ENCODE measurements around the gene GPR39.
"Not testable (repeated sequence)": the region's sequence is repeated elsewhere in the genome, so short reads cannot be mapped to it uniquely, and the experiment has no call there.

The GPR39 gene

DNA sequence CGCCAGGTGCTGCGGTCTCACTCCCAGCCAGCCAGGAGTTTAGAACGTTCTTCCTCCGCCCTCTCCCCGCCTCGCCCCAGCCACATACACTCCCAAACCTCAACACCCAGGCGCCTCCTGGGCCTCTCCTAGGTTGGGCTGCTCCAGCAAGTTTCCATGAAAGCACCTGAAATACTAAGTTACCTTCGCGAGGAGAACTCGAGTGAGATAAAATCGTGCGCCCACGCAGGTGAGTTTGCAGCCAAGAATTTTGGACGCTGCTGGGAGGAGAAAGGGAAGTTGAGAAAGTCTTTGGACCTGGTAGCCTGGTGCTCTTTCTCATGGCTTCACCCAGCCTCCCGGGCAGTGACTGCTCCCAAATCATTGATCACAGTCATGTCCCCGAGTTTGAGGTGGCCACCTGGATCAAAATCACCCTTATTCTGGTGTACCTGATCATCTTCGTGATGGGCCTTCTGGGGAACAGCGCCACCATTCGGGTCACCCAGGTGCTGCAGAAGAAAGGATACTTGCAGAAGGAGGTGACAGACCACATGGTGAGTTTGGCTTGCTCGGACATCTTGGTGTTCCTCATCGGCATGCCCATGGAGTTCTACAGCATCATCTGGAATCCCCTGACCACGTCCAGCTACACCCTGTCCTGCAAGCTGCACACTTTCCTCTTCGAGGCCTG, at the start of gene GPR39:
TSS of gene GPR39 (plus strand) at position 83 of the 673 bp plus-strand sequence.
- in situ Hi-C loops (cut with MboI; ENCODE audit: low sequenced_read_pairs): no loop called here

DNA sequence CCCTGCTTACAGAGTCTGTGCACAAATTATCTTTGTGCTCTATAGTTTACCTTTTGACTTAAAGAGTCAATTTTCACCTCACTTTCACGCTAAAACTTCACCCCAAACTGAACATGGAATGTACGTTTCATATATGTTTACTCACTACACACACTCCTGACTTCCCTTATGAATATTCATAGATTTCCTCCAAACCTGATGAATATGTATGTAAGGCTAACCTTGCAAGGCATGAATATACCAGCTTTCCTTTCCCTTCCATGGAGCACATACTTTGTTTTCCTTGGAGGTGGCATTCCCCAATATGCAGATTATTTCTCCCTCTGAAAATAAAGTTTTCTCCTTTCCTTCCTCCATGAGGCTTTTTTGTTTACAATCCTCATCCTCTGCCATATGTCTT, 48.4 kb upstream of the GPR39 start:
- in situ Hi-C loops (cut with MboI; ENCODE audit: low sequenced_read_pairs): no loop called here

DNA sequence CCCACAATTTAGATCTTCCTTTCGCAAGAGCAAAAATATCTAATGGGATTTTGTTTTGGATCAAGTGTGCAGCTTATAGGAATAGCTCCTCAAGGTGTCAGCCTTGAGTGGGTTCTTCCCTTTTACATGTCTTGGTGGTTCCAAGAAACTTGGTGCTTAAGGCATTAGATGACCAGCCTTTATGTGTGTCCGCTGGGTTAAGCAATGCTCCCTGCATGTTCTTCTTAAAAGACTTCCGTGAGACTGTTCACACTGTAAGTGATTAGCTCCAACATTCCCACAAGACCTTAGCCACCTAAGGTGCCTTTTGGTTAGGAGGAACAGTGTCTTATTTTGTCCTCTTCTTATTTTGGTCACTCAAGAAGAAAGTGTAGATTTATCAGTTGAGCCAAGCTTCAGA, 44.3 kb upstream of the GPR39 start:
- in situ Hi-C loops (cut with MboI; ENCODE audit: low sequenced_read_pairs): no loop called here

DNA sequence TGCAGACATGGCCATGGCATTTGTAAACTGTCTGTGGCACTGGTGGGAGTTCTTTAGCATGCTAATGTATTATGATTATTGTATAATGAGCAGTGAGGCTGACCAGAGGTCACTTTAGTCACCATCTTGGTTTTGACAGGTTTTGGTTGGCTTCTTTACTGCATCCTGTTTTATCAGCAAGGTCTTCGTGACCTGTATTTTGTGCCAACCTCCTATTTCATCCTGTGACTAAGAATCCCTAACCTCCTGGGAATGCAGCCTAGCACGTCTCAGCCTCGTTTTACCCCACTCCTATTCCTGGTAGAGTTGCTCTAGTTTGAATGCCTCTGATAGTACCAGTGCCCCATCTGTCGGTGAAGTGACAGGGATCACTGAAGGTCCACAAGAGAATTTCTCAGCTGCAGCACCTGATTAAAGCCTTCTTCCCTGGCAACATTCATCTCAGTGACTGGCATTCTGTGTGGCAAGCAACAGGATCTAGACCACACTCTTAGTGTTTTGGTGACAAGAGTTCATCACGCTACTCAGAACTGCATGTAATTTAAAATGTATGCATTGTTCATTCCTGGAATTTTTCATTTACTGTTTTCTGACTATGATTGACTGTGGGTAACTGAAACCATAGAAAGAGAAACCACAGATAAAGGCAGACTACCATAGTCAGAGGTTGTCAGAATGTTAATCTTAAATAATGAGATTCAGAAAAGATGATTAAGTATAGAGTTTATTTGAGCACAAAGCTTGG, 43.0 kb upstream of the GPR39 start:
- in situ Hi-C loops (cut with MboI; ENCODE audit: low sequenced_read_pairs): no loop called here

DNA sequence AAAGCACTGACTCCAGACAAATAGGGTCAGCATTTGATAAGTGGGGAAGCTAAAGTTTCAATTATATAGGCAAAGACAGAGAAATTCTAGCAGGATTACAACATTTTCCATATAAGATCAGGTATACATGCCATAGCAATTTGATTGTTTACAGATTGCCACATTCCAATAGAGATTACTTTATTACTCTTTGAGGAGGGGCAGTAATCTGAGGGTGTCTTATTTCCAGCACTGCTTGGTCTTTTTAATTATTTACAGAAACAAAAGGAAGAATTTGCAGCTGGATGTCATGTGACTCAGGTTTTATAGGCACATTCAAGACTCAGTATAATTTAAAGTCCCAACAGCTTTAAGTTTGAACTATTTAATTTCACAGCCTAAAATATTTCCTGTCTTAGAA, 42.5 kb upstream of the GPR39 start:
- in situ Hi-C loops (cut with MboI; ENCODE audit: low sequenced_read_pairs): no loop called here

DNA sequence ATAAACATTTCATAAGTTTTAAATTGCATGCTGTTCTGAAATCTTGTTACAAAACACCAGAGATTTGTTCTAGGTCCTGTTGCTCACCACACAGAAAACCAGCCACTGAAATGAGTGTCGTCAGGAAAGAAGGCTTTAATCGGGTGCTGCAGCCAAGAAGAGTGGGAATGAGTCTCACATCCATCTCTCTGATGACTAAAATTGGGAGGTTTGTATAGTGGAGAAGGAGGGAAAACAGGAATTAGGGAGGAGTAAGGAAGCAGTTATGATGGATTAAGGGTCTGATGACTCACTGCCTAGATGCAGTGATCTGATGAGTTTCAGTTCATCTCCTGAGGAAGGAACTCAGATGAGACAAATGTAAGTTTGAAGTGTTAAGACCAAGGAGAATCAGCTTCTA, 42.1 kb upstream of the GPR39 start:
- in situ Hi-C loops (cut with MboI; ENCODE audit: low sequenced_read_pairs): no loop called here

DNA sequence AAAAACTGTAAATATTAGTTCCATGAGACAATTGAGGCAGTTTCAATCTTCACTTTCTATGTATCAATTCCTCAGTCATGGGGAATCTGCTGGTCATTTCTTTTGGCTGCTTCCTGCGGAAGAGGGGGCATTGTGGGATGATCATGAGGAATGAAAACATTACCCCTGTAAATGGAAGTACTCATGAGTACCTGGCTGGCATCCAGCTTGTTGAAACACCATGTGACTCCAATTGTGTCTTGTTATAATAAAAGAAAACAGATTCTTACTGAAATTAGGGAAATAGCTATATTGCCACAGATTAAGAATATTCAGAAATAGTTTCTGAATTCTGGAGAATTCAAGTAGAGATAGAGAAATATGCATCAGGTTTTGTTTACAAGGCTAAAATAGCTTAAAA, 41.6 kb upstream of the GPR39 start:
- in situ Hi-C loops (cut with MboI; ENCODE audit: low sequenced_read_pairs): no loop called here

DNA sequence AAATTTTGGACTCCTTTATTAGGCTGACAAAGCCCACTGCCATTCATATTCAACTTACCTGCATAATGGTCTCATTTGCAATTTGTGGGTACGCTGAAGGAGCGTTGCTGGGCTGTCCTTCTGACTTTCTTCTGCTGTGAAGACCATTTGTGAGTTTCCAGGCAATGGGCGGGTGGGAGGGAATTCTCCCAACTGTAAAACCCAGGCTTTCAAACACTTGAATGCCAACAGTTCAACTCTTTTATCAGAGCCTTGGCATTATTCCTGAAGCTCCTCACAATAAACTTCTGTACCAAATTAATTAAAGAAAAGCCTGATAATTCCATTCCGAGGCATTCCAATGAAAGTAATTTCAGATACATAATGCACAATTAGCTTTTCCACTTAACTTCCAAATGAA, 35.2 kb upstream of the GPR39 start:
- in situ Hi-C loops (cut with MboI; ENCODE audit: low sequenced_read_pairs): no loop called here

DNA sequence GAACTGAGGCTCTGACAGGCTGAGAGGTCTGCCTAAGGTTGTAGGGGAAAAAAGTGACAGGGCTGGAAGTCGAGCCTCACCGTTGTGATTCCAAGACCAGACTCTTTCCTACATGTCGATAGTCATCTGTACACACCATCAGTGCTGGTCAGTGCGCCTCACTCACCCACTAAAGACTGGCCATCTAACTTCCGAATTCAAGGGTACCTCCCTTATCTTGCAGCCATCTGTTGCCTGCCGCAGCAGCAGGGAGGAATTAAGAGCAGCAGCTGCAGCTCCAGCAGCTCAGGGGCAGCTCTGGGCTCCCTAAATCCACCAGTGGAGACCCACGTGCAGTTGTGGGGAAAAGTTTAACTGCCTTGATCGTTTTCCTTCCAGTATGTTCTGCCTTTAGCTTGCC, 32.6 kb upstream of the GPR39 start:
- in situ Hi-C loops (cut with MboI; ENCODE audit: low sequenced_read_pairs): no loop called here

DNA sequence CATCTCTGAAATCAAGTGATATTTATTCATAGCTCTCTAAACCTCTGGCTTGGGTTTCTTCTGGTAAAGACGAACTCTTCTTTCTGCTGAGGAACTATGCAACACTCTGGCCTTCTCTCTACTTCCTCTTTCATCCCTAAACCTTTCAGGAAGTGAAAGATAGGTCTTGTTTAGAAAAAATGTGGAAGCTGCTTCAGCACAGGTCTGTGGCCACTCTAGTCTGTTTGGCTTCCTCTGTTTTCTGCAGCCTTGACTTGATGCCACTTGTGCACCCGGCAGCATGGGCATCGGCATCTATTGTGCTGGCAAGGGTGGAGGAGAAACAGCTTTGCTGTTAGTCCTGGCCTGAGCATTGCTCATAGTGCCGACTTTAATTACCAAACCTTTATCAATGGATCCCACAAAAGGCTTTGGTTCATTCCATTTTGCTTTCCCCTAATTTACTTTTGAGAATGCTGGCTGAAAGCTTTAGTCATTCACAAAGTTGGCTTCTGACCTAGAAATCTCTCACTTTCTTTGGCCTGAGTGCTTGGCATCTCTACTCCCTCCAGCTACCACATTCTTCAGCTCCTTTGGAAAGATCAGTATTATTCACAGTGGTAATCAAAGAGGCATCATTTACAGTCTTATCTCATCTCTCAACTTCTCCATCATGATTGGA, 32.0 kb upstream of the GPR39 start:
- in situ Hi-C loops (cut with MboI; ENCODE audit: low sequenced_read_pairs): no loop called here

DNA sequence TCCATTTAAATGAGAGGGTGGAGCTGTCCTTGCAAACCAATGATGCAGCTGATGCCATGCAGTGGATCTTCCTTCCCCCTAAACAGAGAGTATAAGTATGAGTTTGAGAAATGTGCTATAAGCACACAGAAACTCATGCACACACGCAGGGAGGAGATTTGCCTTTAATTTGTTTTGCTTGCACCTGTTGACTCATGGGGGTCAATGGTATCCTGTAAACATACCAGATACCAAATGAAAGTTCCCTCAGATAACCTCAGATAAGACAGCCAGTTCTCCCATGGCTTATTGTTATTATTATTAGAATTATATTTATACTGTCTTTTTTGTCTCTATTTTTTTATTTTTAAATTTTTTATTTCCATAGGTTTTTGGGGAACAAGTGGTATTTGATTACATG, 29.5 kb upstream of the GPR39 start:
- in situ Hi-C loops (cut with MboI; ENCODE audit: low sequenced_read_pairs): no loop called here

DNA sequence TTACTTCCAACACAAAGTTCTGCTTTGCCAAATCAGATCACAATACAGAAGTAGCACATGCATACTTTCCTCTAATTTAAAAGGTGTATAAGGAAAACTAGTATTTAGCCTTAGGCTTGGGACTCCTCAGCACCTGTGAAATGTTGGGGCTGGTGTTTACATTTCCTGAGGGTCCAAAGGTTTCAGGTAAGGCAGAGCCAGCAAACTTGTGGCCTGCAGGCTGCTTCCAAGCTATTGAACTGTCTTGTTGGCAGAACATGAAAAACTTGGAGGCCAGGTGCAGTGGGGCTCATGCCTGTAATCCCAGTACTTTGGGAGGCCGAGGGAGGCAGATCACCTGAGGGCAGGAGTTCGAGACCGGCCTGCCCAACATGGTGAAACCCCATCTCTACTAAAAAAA, 26.5 kb upstream of the GPR39 start:
- in situ Hi-C loops (cut with MboI; ENCODE audit: low sequenced_read_pairs): no loop called here

DNA sequence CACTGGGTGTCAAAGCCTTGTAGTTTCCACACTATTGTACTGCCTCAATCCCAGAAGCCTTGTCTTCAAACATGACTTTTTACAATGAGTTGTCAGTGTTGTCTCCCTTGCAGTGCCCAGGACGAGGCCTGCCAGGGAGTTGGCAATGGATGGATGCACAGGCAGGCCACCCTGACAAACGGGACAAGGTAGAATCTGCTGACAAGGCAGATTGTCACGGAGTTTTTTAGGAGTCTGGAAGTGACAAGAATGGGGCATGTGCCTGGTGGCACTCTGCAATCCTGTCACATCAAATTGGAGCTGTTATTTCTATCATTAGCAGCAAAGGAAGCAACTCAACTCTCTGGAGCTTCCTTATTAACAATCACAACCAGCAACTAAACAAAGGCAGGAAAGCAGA, 25.2 kb upstream of the GPR39 start:
- in situ Hi-C loops (cut with MboI; ENCODE audit: low sequenced_read_pairs): no loop called here

DNA sequence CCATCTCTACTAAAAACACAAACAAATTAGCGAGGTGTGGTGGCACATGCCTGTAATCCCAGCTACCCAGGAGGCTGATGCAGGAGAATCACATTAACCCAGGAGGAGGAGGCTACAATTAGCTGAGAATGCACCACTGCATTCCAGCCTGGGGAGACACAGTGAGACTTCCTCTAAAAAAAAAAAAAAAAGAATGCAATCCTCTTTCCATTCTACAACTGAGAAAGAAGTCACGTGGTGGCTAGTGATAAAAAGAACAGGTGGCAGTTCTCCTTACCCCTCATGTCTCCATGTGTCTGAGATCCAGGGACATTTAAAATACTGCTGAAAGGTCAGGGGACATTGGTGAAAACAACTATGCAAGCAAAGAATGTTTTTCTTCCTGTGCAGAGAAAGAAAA, 24.4 kb upstream of the GPR39 start:
- in situ Hi-C loops (cut with MboI; ENCODE audit: low sequenced_read_pairs): no loop called here

DNA sequence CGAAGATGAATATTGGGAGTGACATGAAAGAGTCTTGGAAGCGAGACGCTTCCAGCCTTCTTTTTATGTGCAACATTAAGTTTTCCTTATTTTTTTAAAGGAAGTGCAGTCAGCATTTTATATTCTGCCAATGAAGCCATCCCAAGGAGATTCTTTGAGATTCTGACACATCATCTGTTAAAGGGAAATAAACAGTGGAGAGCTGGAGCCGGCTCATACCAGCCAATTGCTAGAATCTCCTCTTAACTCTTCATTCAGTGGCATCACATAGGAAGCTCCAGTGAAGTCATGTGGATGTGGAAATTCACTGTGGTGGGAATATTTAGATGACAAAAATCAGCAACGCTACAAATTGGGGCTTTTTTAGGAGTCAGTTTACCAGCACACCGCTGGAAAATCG, 23.7 kb upstream of the GPR39 start:
- in situ Hi-C loops (cut with MboI; ENCODE audit: low sequenced_read_pairs): no loop called here

DNA sequence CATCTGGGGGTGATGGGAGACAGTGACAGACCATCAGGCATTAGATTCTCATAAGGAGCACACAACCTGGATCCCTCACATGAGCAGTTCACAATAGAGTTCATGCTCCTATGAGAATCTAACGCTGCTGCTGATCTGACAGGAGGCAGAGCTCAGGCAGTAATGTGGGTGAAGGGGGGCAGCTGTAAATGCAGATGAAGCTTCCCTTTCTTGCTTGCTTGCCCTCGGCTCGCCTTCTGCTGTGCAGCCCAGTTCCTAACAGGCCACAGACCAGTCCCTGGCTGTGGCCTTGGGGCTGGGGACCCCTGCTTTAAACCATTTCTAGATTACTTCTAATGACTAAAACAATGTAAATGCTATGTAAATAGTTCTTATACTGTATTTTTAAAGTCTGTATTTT, 19.6 kb upstream of the GPR39 start:
- in situ Hi-C loops (cut with MboI; ENCODE audit: low sequenced_read_pairs): not testable (repeated sequence)

DNA sequence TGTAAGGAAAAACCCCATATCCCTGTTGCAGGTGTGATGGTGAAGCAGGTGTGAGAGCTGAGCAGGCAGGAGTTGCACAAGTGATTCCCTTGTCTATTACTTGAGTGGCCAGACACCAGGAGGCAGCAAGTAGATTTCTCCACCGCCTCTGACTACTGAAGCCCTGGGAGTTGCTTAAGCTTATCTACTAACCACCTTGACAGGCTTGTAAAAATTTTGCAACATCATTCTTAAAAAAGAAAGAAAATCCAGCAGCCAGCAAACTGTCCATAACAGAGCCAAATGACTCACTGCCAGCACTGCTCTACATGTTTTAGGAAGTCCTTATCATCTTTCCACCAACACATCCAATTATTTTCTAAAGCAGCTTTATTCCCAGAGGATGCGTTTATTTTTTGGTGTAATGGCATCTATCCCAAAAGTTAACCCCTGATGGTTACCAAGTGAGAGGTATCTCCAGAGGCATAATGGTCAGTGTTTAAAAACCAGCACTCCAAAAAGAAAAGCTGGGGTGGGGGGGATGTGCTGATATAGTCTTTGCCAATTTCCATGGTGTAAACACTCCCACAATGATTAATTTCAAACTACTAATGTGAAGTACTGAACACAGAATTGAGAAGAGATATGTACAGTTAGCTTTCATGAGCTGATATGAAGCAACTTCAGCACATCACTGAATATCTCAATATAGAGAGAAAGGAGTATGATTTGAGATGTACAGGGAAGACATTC, 16.3 kb upstream of the GPR39 start:
- in situ Hi-C loops (cut with MboI; ENCODE audit: low sequenced_read_pairs): no loop called here

DNA sequence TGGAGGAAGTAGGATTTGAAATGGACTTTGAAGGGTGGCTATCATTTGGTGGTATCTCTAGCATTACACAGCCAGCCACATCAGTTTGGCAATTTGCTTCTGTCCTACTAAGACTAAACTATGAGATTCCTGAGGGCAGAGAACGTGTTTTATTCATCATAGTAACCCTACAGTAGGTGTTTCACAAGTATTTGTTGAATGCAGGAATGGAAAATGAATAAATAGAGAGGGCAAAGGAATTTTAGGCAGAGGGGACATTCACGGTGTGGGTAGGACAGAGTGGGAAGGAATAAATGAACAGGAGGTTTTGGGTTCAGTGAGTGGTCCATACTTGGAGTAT, 15.7 kb upstream of the GPR39 start:
- in situ Hi-C loops (cut with MboI; ENCODE audit: low sequenced_read_pairs): no loop called here

DNA sequence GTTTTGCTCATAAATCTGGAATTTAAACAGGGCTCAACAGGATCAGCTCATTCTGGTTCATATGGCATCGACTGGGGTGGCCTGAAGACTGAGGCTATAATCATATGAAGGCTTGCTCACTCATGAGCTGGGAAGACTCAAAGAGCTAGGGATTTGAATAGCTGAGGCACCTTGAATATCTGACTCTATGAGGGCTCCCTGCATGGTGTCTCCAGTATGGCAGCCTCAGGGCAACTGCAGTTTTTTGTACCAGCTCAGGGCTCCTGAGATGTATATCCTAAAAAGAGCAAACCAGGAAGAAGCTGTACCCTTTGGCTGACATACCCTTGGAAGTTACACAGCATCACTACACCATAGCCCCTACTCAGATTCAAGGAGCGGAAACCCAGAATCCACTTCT, 15.3 kb upstream of the GPR39 start:
- in situ Hi-C loops (cut with MboI; ENCODE audit: low sequenced_read_pairs): no loop called here

DNA sequence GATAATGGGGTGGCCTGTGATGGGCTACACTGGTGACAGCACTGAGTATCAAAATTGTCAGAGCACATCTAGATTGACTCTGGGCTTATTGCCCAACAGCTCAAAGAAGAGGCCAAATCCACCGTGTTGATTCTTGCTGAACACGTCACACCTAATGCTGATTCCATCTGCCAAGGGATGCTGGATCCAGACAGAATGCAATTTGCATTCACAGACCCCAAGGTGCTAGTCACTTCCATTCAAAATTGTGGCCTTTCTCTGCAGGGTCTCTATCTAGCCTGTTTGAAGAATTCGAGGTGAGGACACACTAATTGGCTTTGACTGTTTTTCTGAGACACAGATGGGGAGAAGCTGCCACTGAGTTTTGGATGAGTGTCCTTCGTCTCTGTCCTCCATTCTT, 13.5 kb upstream of the GPR39 start:
- in situ Hi-C loops (cut with MboI; ENCODE audit: low sequenced_read_pairs): no loop called here

DNA sequence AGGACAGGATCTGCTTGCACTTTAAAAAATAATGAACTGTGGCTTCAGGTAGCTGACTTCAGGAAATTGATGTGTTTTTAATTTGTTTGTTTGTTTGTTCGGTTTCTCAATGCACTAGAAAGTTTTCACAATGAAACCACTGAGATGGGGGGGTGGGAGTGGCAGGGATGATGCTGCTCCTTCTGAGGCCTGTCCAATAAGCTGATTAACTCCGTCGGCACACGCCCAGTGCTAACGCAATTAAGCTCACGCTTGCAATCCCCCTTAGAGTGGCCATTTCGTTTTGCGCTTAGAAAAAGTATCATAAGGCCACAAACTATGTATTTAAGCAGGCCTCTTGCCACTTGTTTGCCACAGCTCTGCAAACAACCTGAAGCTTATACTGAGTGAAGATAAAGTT, 12.5 kb upstream of the GPR39 start:
- in situ Hi-C loops (cut with MboI; ENCODE audit: low sequenced_read_pairs): no loop called here

DNA sequence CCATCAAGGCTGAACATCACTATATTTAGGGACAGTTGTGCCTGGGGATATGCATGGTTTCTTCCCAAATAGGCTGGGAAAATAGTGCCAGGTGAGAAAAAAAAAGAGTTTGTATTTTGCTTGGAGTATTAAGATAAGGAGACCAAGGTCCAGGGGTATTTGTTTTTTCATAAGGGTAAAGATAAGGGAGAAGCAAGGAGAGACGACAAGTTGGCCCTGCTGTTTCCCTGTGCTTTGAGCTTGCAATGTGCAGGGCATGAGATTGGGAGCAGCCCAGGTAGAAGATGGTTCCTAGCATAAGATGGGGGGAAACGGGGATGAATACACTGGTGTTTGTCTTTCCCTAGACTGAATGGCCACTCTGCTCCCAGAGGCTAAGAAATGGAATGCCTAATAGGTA, 8.8 kb upstream of the GPR39 start:
- in situ Hi-C loops (cut with MboI; ENCODE audit: low sequenced_read_pairs): no loop called here

All from HL-60/S4 (cell line).